Upper lobe of right lung (tissue), 1 donor: ENCODE measurements around the gene ATP1B1. TPM values are rescaled to one million over a fixed set of nuclear protein-coding genes. Genes with fewer than 3 reads are reported as not detected.
A peak's percentile ranks its signal among the peaks of the same experiment; 100 is the strongest.

Source experiments
- ATAC-seq: fragments of 200-7000 bp; cut with Tn5 transposase; one replicate; pipeline ENCODE4 v1.9.1; 2020; ENCODE audit warnings: mild to moderate bottlenecking, moderate library complexity
- DNase-seq: peaks from one replicate; pipeline ENCODE4 v3.0.0-alpha.2; 2020
- H3K27ac ChIP-seq: fragments of 200-600 bp; one replicate; pipeline ENCODE4 v1.8.0; 2022
- H3K27me3 ChIP-seq: fragments of 200-600 bp; one replicate; pipeline ENCODE4 v1.8.0; 2022; ENCODE audit warnings: mild to moderate bottlenecking
- H3K36me3 ChIP-seq: fragments of 200-600 bp; one replicate; pipeline ENCODE4 v1.8.0; 2022
- H3K4me1 ChIP-seq: fragments of 200-600 bp; one replicate; pipeline ENCODE4 v1.8.0; 2022
- H3K4me3 ChIP-seq: fragments of 200-600 bp; one replicate; pipeline ENCODE4 v1.8.0; 2022; ENCODE audit warnings: mild to moderate bottlenecking
- H3K9me3 ChIP-seq: fragments of 200-600 bp; one replicate; pipeline ENCODE4 v1.8.0; 2022
- CTCF ChIP-seq: fragments of 200-600 bp; IDR thresholded peaks from one replicate; pipeline ENCODE4 v1.8.0; 2022; ENCODE audit warnings: antibody characterized with exemption
- intact Hi-C: fragments of 100-400 bp; cut with DNase I; formaldehyde crosslinking; loops from one replicate; pipeline ENCODE4 v1.11.0; 2022
- long read RNA-seq: library from polyadenylated mRNA; unstranded; transcript quantifications from one replicate; pipeline ENCODE4 v2.0.0, GENCODE V29; 2021
- total RNA-seq: library from RNA; stranded (reverse); fragmentation: NEBNext Ultra II Directional; extraction: Animal tissue kit (Norgen Biotek cat#: 25700); gene quantifications from one replicate; pipeline ENCODE4 v1.2.1, GENCODE V29; 2021
- donor health status: DM: no; HTN: yes; CAD: no; lungs with severe emphysema.

ATP1B1 gene
- total RNA-seq = 192 TPM
- long read RNA-seq, transcript ATP1B1-201 (6 exons, 1,883 nt) = major isoform, 87 of 93 reads
- long read RNA-seq, partial matches to known transcripts = 2 of 93 reads
- long read RNA-seq, other reads (novel, unspliced or antisense) = 4 of 93 reads

- H3K27me3 ChIP-seq = no peaks in the 10 kb centered on the region
- no peaks in the 10 kb centered on the region for H3K36me3 ChIP-seq
- peak within 1 kb of the TSS; percentile 79 for H3K27ac ChIP-seq
- H3K9me3 ChIP-seq = no peaks in the 10 kb centered on the region
- peak; percentile 56 for TF ChIP-seq CTCF
- DNase-seq (peak; percentile 96), ATAC-seq (peak; percentile 88)
- peaks cover 19% of the 10 kb centered on the region for H3K4me1 ChIP-seq
- peak within 1 kb of the TSS; percentile 89 for H3K4me3 ChIP-seq
- intact Hi-C loops = no loop called here
Measured at GRCh38 chr1:169106095-169106920, at the start of gene ATP1B1. Gene ATP1B1, plus strand, starts transcription at chr1:169106690. Its CDS starts 140 bp downstream, at chr1:169106830.

- H3K27me3 ChIP-seq = no peaks in the 10 kb centered on the region
- intact Hi-C loops = no loop called here
- DNase-seq (no peak), ATAC-seq (no peak)
- no peak overlapping the region for H3K27ac ChIP-seq
- no peaks in the 10 kb centered on the region for H3K36me3 ChIP-seq
- no peaks in the 10 kb centered on the region for H3K9me3 ChIP-seq
- TF ChIP-seq CTCF = no peak
- H3K4me3 ChIP-seq = no peak overlapping the region
- H3K4me1 ChIP-seq = no peaks in the 10 kb centered on the region
Measured at GRCh38 chr1:169059421-169059820, 47.1 kb upstream of the ATP1B1 start.

- intact Hi-C loops = no loop called here
- Histone ChIP-seq H3K4me1 (no peaks in the 10 kb centered on the region), H3K27ac (peak overlapping the region; percentile 39), H3K27me3 (no peaks in the 10 kb centered on the region), H3K4me3 (no peak overlapping the region), H3K36me3 (no peaks in the 10 kb centered on the region), H3K9me3 (no peaks in the 10 kb centered on the region)
- ATAC-seq (no peak), DNase-seq (no peak)
- no peak for TF ChIP-seq CTCF
Measured at GRCh38 chr1:169060043-169060722, 46.3 kb upstream of the ATP1B1 start.

GRCh38 chr1:169060919-169061639 lies 45.4 kb upstream of the ATP1B1 start:
- Histone ChIP-seq H3K4me1 (no peaks in the 10 kb centered on the region), H3K27me3 (no peaks in the 10 kb centered on the region), H3K36me3 (no peaks in the 10 kb centered on the region), H3K9me3 (no peaks in the 10 kb centered on the region), H3K27ac (peak overlapping the region; percentile 39), H3K4me3 (no peak overlapping the region)
- ATAC-seq (peak; percentile 95), DNase-seq (no peak)
- intact Hi-C loops = no loop called here
- no peak for TF ChIP-seq CTCF

GRCh38 chr1:169062152-169062551 lies 44.3 kb upstream of the ATP1B1 start:
- ATAC-seq = no peak

More at GRCh38 chr1:169062152-169062551, 44.3 kb upstream of the ATP1B1 start:
- no peak for TF ChIP-seq CTCF
- no peak overlapping the region for H3K27ac ChIP-seq
- H3K36me3 ChIP-seq = no peaks in the 10 kb centered on the region
- no peak overlapping the region for H3K4me3 ChIP-seq
- H3K27me3 ChIP-seq = no peaks in the 10 kb centered on the region
- intact Hi-C loops = no loop called here
- no peaks in the 10 kb centered on the region for H3K4me1 ChIP-seq
- H3K9me3 ChIP-seq = no peaks in the 10 kb centered on the region
- DNase-seq = no peak
